NCI-H446 treated with DMSO at 0.1 percent for 48 hours (cell line): Measurements from ENCODE around the gene SLC8B1.
A peak's percentile ranks its signal among the peaks of the same experiment; 100 is the strongest.

ENCODE experiments used
- DNase-seq: peaks from one replicate; lab custom pipeline; 2025; lab: John Stamatoyannopoulos, UW

The SLC8B1 gene

GRCh38 chr12:113269257-113269943 is 65.5 kb downstream of the SLC8B1 start:
- DNase-seq, result no peak

- DNase-seq, result no peak
Observed at GRCh38 chr12:113268621-113269020, 66.3 kb downstream of the SLC8B1 start.

- no peak for DNase-seq
Observed at GRCh38 chr12:113268136-113268535, 66.8 kb downstream of the SLC8B1 start.

GRCh38 chr12:113267621-113268020 is 67.3 kb downstream of the SLC8B1 start:
- DNase-seq, result no peak

GRCh38 chr12:113266106-113266895 is 68.6 kb downstream of the SLC8B1 start:
- no peak for DNase-seq

- no peak for DNase-seq
Observed at GRCh38 chr12:113263431-113263963, 71.4 kb downstream of the SLC8B1 start.

GRCh38 chr12:113262710-113263109 is 72.2 kb downstream of the SLC8B1 start:
- DNase-seq, result no peak

- DNase-seq, result no peak
Observed at GRCh38 chr12:113261847-113262470, 73.0 kb downstream of the SLC8B1 start.

- no peak for DNase-seq
Observed at GRCh38 chr12:113260636-113261300, 74.1 kb downstream of the SLC8B1 start.

- DNase-seq, result peak; percentile 58
Observed at GRCh38 chr12:113260127-113260526, 74.8 kb downstream of the SLC8B1 start.

- DNase-seq, result no peak
Observed at GRCh38 chr12:113257564-113257963, 77.3 kb downstream of the SLC8B1 start.

- no peak for DNase-seq
Observed at GRCh38 chr12:113254298-113254697, 80.6 kb downstream of the SLC8B1 start.

GRCh38 chr12:113253532-113254285 is 81.2 kb downstream of the SLC8B1 start:
- DNase-seq, result no peak

GRCh38 chr12:113252494-113252893 is 82.4 kb downstream of the SLC8B1 start:
- DNase-seq, result no peak

- no peak for DNase-seq
Observed at GRCh38 chr12:113251404-113252070, 83.4 kb downstream of the SLC8B1 start.

- no peak for DNase-seq
Observed at GRCh38 chr12:113250045-113250444, 84.9 kb downstream of the SLC8B1 start.

GRCh38 chr12:113249546-113249945 is 85.4 kb downstream of the SLC8B1 start:
- no peak for DNase-seq

- no peak for DNase-seq
Observed at GRCh38 chr12:113248842-113249435, 86.0 kb downstream of the SLC8B1 start.
